ENCODE measurements around the gene SMOC2. TPM values are rescaled to one million over a fixed set of nuclear protein-coding genes. Genes with fewer than 3 reads are reported as not detected.

The SMOC2 gene
- total RNA-seq, 3 donors from 2014 or later, result 14.4 to 67.2 (median 63.6) TPM

DNA sequence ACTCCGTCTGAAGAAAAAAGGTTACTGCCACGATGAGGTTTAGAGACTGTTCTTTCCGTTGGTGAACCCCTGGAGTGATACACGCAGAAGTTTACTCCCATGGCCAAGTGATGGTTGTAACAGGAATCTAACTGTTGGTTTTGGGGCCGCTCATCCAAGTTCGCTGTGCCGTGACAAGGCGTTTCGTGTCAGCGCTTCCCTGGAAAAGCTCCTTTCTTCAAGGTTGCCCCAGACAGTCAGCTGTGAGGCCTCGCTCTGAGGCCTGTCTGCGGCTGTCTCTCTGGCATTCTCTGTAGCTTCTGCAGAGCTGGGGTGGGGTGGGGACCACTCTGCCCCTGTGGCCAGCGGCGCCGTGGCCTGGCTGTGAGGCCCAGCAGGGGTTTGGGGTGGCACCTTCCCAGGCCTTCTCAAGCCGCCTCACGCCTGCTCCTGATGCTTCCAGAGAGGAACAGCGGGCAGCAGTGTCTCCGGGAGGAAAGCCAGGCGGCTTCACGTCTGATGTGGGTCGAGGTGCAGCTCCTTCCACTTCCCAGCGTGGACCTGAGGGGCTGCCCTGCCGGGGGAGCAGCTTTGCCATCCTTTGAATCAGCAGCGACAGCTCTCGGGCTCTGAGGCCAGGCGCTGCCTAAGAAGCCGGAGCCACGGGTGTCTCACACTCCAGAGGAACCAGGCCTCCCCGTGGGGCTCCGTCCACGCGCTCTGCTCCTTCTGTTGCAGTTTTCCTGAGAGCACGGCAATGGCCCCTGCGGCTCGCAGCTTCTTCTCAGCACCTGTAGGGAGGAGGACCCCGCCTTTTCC lies 76.2 kb downstream of the SMOC2 start:
- Histone ChIP-seq H3K27me3 (no peaks in the 10 kb centered on the region), H3K36me3 (no peaks in the 10 kb centered on the region), H3K27ac (no peak overlapping the region), H3K4me1 (no peaks in the 10 kb centered on the region), H3K9me3 (no peaks in the 10 kb centered on the region), H3K4me3 (no peak overlapping the region)
- no peak for TF ChIP-seq POLR2AphosphoS5 (IDR thresholded peaks at IDR 0.05)
- TF ChIP-seq, protein P1, sequence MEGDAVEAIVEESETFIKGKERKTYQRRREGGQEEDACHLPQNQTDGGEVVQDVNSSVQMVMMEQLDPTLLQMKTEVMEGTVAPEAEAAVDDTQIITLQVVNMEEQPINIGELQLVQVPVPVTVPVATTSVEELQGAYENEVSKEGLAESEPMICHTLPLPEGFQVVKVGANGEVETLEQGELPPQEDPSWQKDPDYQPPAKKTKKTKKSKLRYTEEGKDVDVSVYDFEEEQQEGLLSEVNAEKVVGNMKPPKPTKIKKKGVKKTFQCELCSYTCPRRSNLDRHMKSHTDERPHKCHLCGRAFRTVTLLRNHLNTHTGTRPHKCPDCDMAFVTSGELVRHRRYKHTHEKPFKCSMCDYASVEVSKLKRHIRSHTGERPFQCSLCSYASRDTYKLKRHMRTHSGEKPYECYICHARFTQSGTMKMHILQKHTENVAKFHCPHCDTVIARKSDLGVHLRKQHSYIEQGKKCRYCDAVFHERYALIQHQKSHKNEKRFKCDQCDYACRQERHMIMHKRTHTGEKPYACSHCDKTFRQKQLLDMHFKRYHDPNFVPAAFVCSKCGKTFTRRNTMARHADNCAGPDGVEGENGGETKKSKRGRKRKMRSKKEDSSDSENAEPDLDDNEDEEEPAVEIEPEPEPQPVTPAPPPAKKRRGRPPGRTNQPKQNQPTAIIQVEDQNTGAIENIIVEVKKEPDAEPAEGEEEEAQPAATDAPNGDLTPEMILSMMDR (IDR thresholded peaks at IDR 0.05), result no peak
- TF ChIP-seq POLR2A (IDR thresholded peaks at IDR 0.05), result no peak
- intact Hi-C loops (cut with DNase I; ENCODE audit: low total_unique reads), result no loop called here
- no peak for DNase-seq (ENCODE audit: low spot score in 2 of 2)

DNA sequence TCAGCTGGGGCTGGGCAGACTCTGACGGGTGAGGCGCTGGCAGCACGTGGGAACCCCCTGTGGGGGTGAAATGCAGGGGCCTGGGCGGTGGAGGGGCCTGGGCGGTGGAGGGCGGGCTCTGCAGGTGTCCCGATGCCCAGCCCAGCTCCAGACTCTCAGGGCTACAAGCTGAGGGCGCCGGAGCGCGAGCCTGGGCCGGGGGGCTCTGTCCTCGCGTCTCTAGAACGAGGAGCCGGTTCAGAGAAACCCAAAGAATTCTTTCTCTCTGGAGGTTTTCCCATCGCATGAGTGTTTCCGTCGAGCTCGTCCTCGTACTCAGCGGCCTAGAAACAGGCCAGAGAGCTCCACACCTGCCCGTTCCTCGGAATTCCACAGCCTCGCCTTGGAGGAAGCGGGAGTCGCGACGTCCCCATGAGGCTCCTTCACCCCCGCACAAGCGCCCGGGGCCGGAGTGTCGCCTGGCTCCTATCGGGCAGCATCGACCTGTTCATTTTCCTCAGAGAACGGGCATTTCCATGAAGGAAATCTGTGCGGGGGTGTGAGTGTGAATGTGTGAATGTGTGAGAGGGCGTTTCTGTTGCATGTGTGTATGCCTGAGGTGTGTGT lies 76.9 kb downstream of the SMOC2 start:
- Histone ChIP-seq H3K4me3 (no peak overlapping the region), H3K9me3 (no peaks in the 10 kb centered on the region), H3K4me1 (no peaks in the 10 kb centered on the region), H3K27ac (no peak overlapping the region), H3K27me3 (no peaks in the 10 kb centered on the region), H3K36me3 (no peaks in the 10 kb centered on the region)
- TF ChIP-seq POLR2A (IDR thresholded peaks at IDR 0.05) (no peak), POLR2AphosphoS5 (IDR thresholded peaks at IDR 0.05) (no peak)
- TF ChIP-seq, protein P1 (IDR thresholded peaks at IDR 0.05), result no peak
- no peak for DNase-seq (ENCODE audit: low spot score in 2 of 2)
- intact Hi-C loops (cut with DNase I; ENCODE audit: low total_unique reads), result no loop called here

DNA sequence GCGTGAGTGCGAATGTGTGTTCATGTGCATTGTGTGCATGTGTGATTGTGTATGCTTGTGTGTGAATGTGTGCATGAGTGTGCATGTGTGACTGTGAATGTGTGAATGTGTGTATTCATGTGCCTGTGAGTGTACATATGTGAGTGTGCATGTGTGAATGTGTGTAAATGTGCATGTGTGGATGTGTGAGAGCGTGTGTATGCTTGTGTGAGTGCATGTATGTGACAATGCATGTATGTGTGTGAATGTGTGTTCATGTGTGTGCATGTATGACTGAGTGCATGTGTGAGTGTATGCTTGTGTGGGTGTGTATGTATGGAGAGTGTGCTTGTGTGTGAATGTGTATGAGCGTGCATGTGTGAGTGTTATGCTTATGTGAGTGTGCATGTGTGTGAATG lies 77.4 kb downstream of the SMOC2 start:
- H3K4me1 ChIP-seq, result no peaks in the 10 kb centered on the region
- intact Hi-C loops (cut with DNase I; ENCODE audit: low total_unique reads), result no loop called here
- no peaks in the 10 kb centered on the region for H3K27me3 ChIP-seq
- no peak overlapping the region for H3K27ac ChIP-seq
- no peak for DNase-seq (ENCODE audit: low spot score in 2 of 2)
- no peaks in the 10 kb centered on the region for H3K36me3 ChIP-seq
- H3K9me3 ChIP-seq, result no peaks in the 10 kb centered on the region
- TF ChIP-seq POLR2AphosphoS5 (IDR thresholded peaks at IDR 0.05), result no peak
- TF ChIP-seq POLR2A (IDR thresholded peaks at IDR 0.05), result no peak
- H3K4me3 ChIP-seq, result no peak overlapping the region

DNA sequence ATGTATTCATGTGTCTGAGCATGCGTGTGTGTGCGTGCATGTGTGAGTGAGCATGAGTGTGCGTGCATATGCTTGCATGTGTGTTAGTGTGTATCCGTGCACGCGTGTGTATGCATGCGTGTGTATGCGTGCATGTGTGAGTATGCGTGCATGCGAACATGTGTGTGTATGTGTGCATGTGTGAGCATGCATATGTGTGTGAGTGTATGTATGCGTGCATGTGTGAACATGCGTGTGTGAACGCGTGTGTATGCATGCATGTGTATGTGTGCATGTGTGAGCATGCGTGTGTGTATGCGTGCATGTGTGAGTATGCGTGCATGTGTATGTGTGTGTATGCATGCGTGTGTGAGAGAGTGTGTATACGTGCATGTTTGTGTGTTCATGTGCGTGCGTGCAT lies 77.9 kb downstream of the SMOC2 start:
- Histone ChIP-seq H3K9me3 (no peaks in the 10 kb centered on the region), H3K4me3 (no peak overlapping the region), H3K27ac (no peak overlapping the region), H3K4me1 (no peaks in the 10 kb centered on the region), H3K27me3 (no peaks in the 10 kb centered on the region), H3K36me3 (no peaks in the 10 kb centered on the region)
- intact Hi-C loops (cut with DNase I; ENCODE audit: low total_unique reads), result no loop called here
- no peak for DNase-seq (ENCODE audit: low spot score in 2 of 2)
- TF ChIP-seq, protein P1 (IDR thresholded peaks at IDR 0.05), result no peak
- no peak for TF ChIP-seq POLR2AphosphoS5 (IDR thresholded peaks at IDR 0.05)
- no peak for TF ChIP-seq POLR2A (IDR thresholded peaks at IDR 0.05)

DNA sequence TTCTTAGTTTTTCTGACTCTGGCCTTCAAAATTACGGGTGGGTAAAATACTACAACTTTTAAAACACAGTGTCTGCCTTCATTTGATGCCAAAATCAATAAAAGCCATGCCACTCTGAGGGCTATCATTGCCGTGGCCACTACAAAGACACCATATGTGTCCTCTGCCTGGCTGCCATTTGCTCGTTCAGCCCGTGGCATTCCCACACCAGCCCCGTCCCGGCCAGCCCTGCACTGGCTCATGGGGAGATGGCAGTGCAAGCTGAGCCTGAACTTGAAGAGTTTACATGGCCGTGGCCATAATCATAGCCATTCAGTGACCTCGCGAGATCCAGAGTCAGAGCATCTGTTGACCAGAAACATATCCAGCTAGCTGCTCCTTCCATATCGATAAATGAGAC lies 79.2 kb downstream of the SMOC2 start:
- Histone ChIP-seq H3K27ac (no peak overlapping the region), H3K9me3 (no peaks in the 10 kb centered on the region), H3K4me1 (no peaks in the 10 kb centered on the region), H3K27me3 (no peaks in the 10 kb centered on the region), H3K4me3 (no peak overlapping the region), H3K36me3 (no peaks in the 10 kb centered on the region)
- TF ChIP-seq, protein P1 (IDR thresholded peaks at IDR 0.05), result no peak
- TF ChIP-seq POLR2AphosphoS5 (IDR thresholded peaks at IDR 0.05), result no peak
- TF ChIP-seq POLR2A (IDR thresholded peaks at IDR 0.05), result no peak
- intact Hi-C loops (cut with DNase I; ENCODE audit: low total_unique reads), result no loop called here
- no peak for DNase-seq (ENCODE audit: low spot score in 2 of 2)

All from breast epithelium (tissue), 4 donors.